K562 (cell line): ENCODE data around the gene ATP5F1D. TPM values are rescaled to one million over a fixed set of nuclear protein-coding genes. Genes with fewer than 3 reads are reported as not detected.

Source experiments
- ATAC-seq: fragments of 200-7000 bp; cut with Tn5 transposase; 3 replicates; pipeline ENCODE4 v1.9.1; 2020; ENCODE audit warnings: moderate library complexity
- BruUV-seq: library from RNA; stranded (reverse); fragments of 400-500 nt; replicated peaks from 2 replicates; lab custom pipeline; 2021; lab: Mats Ljungman, UMichigan
- CTCF ChIA-PET: fragments of 300-600 bp; formaldehyde crosslinking; extraction: SDS; loops from one replicate; lab custom pipeline; 2021; ENCODE audit warnings: low intra/inter-chr PET ratio; lab: Yijun Ruan, JAX
- POLR2A ChIA-PET: fragments of 300-600, 350-650 bp; sonication (Branson Sonifier 250); formaldehyde crosslinking; extraction: SDS; loops from one replicate; lab custom pipeline; 2021; ENCODE audit warnings: antibody characterized with exemption, inconsistent platforms; lab: Yijun Ruan, JAX
- DNase-seq, 4 experiments: peaks; one replicate each; pipeline versions ENCODE4 v3.0.0 to v3.0.0-alpha.2; 2011 to 2018; ENCODE audit warnings: low spot score in 3 of 4, mixed read lengths in 3 of 4; ENCODE audit errors: extremely low read depth in 1 of 4
- FAIRE-seq: peaks from 2 replicates; lab custom pipeline; 2011; peaks lifted over from hg19 to GRCh38; lab: Jason Lieb, UNC
- H2AFZ ChIP-seq: 2 replicates; pipeline ENCODE4 v1.6.0; 2011; ENCODE audit warnings: low read depth, low read length, control low read depth, inconsistent platforms
- H3K27ac ChIP-seq: fragments of 200-600 bp; 3 replicates; pipeline ENCODE4 v1.8.0; 2011; ENCODE audit warnings: low read depth, mild to moderate bottlenecking, control low read depth, inconsistent platforms, low read length, moderate library complexity, mixed read lengths; ENCODE audit errors: extremely low read depth
- H3K27me3 ChIP-seq, 2 experiments: fragments of 300-600 bp in 1 of 2; 2 replicates in 1 of 2; 3 replicates in 1 of 2; pipeline versions ENCODE4 v1.6.0 to v1.8.0; 2011; ENCODE audit warnings: inconsistent platforms in 2 of 2, low read length in 2 of 2, mild to moderate bottlenecking in 1 of 2, mixed read lengths in 1 of 2, moderate library complexity in 1 of 2; ENCODE audit not compliant: control insufficient read depth in 2 of 2, insufficient read depth in 2 of 2
- H3K36me3 ChIP-seq: fragments of 300-600 bp; 3 replicates; pipeline ENCODE4 v1.8.0; 2011; ENCODE audit warnings: mild to moderate bottlenecking, low read length, inconsistent platforms; ENCODE audit not compliant: control insufficient read depth, insufficient read depth
- H3K4me1 ChIP-seq, 2 experiments: fragments of 200-600 bp in 1 of 2; replicated peaks in 1 of 2; 2 replicates in 1 of 2; 3 replicates in 1 of 2; pipeline versions ENCODE4 v1.5.1 to v1.8.0; 2011; ENCODE audit warnings: inconsistent platforms in 2 of 2, low read length in 2 of 2, mild to moderate bottlenecking in 1 of 2, mixed read lengths in 1 of 2, moderate library complexity in 1 of 2; ENCODE audit not compliant: control insufficient read depth in 2 of 2, insufficient read depth in 2 of 2
- H3K4me2 ChIP-seq: 2 replicates; pipeline ENCODE4 v1.6.1; 2011; ENCODE audit warnings: low read length, control low read depth, inconsistent platforms, mixed read lengths; ENCODE audit not compliant: insufficient read depth
- H3K4me3 ChIP-seq: fragments of 200-600 bp; sonication (generic), shearing (Covaris generic); 2 replicates; pipeline ENCODE4 v1.5.1; 2016; ENCODE audit warnings: control low read depth, inconsistent platforms
- H3K79me2 ChIP-seq: fragments of 200-600 bp; 3 replicates; pipeline ENCODE4 v1.8.0; 2011; ENCODE audit warnings: low read length, inconsistent platforms; ENCODE audit not compliant: control insufficient read depth, insufficient read depth
- H3K9ac ChIP-seq, 2 experiments: 2 replicates each; pipeline versions ENCODE4 v1.6.0 to v1.6.1; 2011; ENCODE audit warnings: low read depth in 2 of 2, low read length in 2 of 2, control low read depth in 1 of 2, inconsistent platforms in 1 of 2, mild to moderate bottlenecking in 1 of 2, mixed read lengths in 1 of 2; ENCODE audit not compliant: insufficient read depth in 1 of 2
- H3K9me1 ChIP-seq: one replicate; pipeline ENCODE4 v1.6.0; 2011; ENCODE audit warnings: inconsistent platforms, mild to moderate bottlenecking, low read length, moderate library complexity; ENCODE audit not compliant: control insufficient read depth, insufficient read depth
- H3K9me3 ChIP-seq: replicated peaks from 2 replicates; pipeline ENCODE4 v1.5.1; 2011; ENCODE audit warnings: low read depth, low read length, inconsistent platforms; ENCODE audit not compliant: control insufficient read depth, insufficient read depth
- H4K20me1 ChIP-seq: replicated peaks from 2 replicates; pipeline ENCODE4 v1.6.1; 2011; ENCODE audit warnings: low read length, inconsistent platforms, mixed read lengths; ENCODE audit not compliant: control insufficient read depth, insufficient read depth
- BHLHE40 ChIP-seq: IDR thresholded peaks from 2 replicates; pipeline ENCODE4 v1.6.1; 2011; ENCODE audit warnings: low read length, improper control_type of control experiment
- CSDE1 ChIP-seq, 2 experiments: fragments of 450-650 bp; IDR thresholded peaks; 2 replicates each; pipeline ENCODE4 v1.6.1; 2016; ENCODE audit warnings: mild to moderate bottlenecking in 1 of 2
- HOXB6 ChIP-seq: fragments of 250-450 bp; sonication (Bioruptor Pico); IDR thresholded peaks from 2 replicates; pipeline ENCODE4 v1.5.1; 2022; ENCODE audit warnings: mild to moderate bottlenecking, borderline replicate concordance
- KDM5B ChIP-seq: fragments of 200-600 bp; sonication (generic); IDR thresholded peaks from 2 replicates; pipeline ENCODE4 v1.6.1; 2012; ENCODE audit warnings: low read depth, mild to moderate bottlenecking, moderate library complexity, low read length, control low read depth, inconsistent platforms; ENCODE audit not compliant: insufficient replicate concordance
- POLR2G ChIP-seq: fragments of 200-400 bp; formaldehyde crosslinking; IDR thresholded peaks from 2 replicates; pipeline ENCODE4 v1.6.1; 2017; ENCODE audit warnings: low read depth, mild to moderate bottlenecking, antibody characterized with exemption, low read length, moderate library complexity
- RBFOX2 ChIP-seq: fragments of 200-400 bp; formaldehyde crosslinking; IDR thresholded peaks from 2 replicates; pipeline ENCODE4 v1.6.1; 2017; ENCODE audit warnings: low read depth, mild to moderate bottlenecking, low read length, moderate library complexity
- RBM39 ChIP-seq: fragments of 200-400 bp; formaldehyde crosslinking; optimal IDR thresholded peaks from 2 replicates; pipeline ENCODE3; 2018; ENCODE audit warnings: low read depth, low read length
- SAP30 ChIP-seq: fragments of 200-600 bp; sonication (generic); IDR thresholded peaks from 2 replicates; pipeline ENCODE4 v1.6.1; 2012; ENCODE audit warnings: borderline replicate concordance, low read depth, mild to moderate bottlenecking, moderate library complexity, low read length, control low read depth, inconsistent platforms; ENCODE audit not compliant: insufficient read depth, poor library complexity, severe bottlenecking
- SMAD2 ChIP-seq: fragments of 150-350 bp; IDR thresholded peaks from 2 replicates; pipeline ENCODE4 v1.6.1; 2014; ENCODE audit warnings: low read depth, mild to moderate bottlenecking, low read length
- ZBTB7A ChIP-seq: IDR thresholded peaks from 2 replicates; pipeline ENCODE4 v1.6.1; 2011; ENCODE audit warnings: low read depth, mild to moderate bottlenecking, low read length, moderate library complexity, borderline replicate concordance; ENCODE audit not compliant: control insufficient read depth
- ZFP36 ChIP-seq: fragments of 150-350 bp; IDR thresholded peaks from 2 replicates; pipeline ENCODE4 v1.6.1; 2018; ENCODE audit warnings: low read length, low read depth; ENCODE audit not compliant: partially characterized antibody
- ZZZ3 ChIP-seq: fragments of 450-650 bp; IDR thresholded peaks from 2 replicates; pipeline ENCODE4 v1.6.1; 2016; ENCODE audit warnings: antibody characterized with exemption, mild to moderate bottlenecking, moderate library complexity
- WGBS: fragments of 100-300 bp; shearing (Covaris generic); methylation state at CpG from one replicate; pipeline ENCODE4 v1.1.6; 2016; ENCODE audit warnings: low coverage, mixed read lengths; ENCODE audit not compliant: insufficient coverage; ENCODE audit errors: missing lambda C conversion rate; 5-methylcytosine and 5-hydroxymethylcytosine counted together
- in situ Hi-C: fragments of 300-500 bp; cut with MboI; formaldehyde crosslinking; loops from 4 replicates; pipeline ENCODE4 v1.15.0; 2018; ENCODE audit warnings: inconsistent platforms, mixed read lengths
- intact Hi-C: fragments of 100-400 bp; cut with micrococcal nuclease; formaldehyde crosslinking; loops from 2 replicates; pipeline ENCODE4 v1.14.2; 2022
- polyA plus RNA-seq, 8 experiments: library from polyadenylated mRNA; depleted of rRNA in 4 of 8; stranded (reverse) in 5 of 8; unstranded in 3 of 8; fragments of >200 nt; fragmentation: Nextera tagmentation in 2 of 8; fragmentation: Illumina TruSeq in 1 of 8; extraction: Ambion mirVana in 2 of 8; extraction: Trizol in 1 of 8; gene quantifications; 2 replicates each; pipeline versions ENCODE4 v1.2.1 to v1.2.3, GENCODE V29; 2011 to 2014; ENCODE audit warnings: inconsistent platforms in 1 of 8, missing spikeins in 1 of 8
- total RNA-seq, 7 experiments: library from RNA; depleted of rRNA in 6 of 7; stranded (reverse); fragments of >200 nt in 6 of 7; fragmentation: Illumina TruSeq in 2 of 7; extraction: Trizol in 2 of 7; gene quantifications; 2 replicates each; pipeline versions ENCODE4 v1.2.1 to v1.2.3, GENCODE V29; 2011 to 2021; ENCODE audit warnings: low replicate concordance in 1 of 7
- TF ChIP-seq, protein P1 (sequence below): fragments of 450-650 bp; formaldehyde crosslinking; conservative IDR thresholded peaks from 2 replicates; pipeline ENCODE4 v1.4.0; 2022; ENCODE audit warnings: mild to moderate bottlenecking, missing genetic modification characterization

ATP5F1D gene
- total and polyA plus RNA-seq, 9 of the 15 experiments (the other 6 are each of a cell fraction or from before 2014, with no cell fraction given) = 3.9 to 409 (median 36.8) TPM

DNA sequence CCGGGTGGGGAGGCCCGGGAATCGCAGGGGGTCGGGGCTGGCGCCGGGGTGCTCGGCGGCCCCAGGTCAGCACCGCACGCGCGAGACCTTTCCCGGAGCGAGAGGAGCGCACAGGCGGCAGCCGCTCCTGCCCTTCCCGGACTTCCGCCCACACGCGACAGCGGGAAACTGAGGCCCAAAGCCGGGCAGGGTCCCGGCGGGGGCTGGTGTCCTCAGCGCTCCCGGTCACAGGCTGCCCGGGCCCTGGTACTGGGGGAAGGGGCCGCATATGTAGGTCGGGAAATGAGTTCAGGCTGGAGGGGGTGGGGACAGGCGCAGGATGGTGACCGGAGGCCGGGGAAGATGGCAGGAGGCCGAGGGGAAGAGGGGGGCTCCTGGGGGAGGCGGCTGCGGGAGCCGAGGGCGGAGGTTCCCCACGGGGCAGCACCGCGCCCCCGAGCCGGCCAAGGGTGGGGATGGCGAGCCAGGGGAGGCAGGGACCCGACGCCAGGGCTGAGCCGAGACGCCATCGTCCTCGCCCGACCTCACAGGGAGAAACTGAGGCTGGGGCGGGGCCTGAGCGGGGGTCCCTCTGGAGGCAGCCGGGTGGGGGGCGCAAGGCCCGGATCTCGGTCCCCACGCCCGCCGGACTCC, 4.4 kb upstream of the ATP5F1D start:
- in situ Hi-C loops (loop anchor here (25.0 kb wide), 1 partner anchor 475 kb away; the partner anchor contains the start of gene MISP), intact Hi-C loops (loop anchor here (2.0 kb wide), 1 partner anchor 16 kb away; no protein-coding TSS in a partner anchor)
- no peaks in the 10 kb centered on the region for H3K27me3 ChIP-seq
- CTCF ChIA-PET = no interaction called here
- BruUV-seq = no TSS peak
- ATAC-seq (no peak), FAIRE-seq (no peak), DNase-seq (peak in 3 of 4 experiments; percentile 41 to 54 (median 52))
- peak overlapping the region; percentile 64 to 94 for H3K9ac ChIP-seq
- no peaks in the 10 kb centered on the region for H3K9me1 ChIP-seq
- peaks cover 18 to 98% of the 10 kb centered on the region in 2 experiments for H3K4me1 ChIP-seq
- WGBS = 0% methylated on average over 15 of the region's 60 CpGs
- peak overlapping the region; percentile 55 for H3K4me3 ChIP-seq
- POLR2A ChIA-PET = no interaction called here
- H3K79me2 ChIP-seq = peaks cover 13% of the 10 kb centered on the region
- no peaks in the 10 kb centered on the region for H4K20me1 ChIP-seq
- H3K9me3 ChIP-seq = no peaks in the 10 kb centered on the region
- peaks cover 35% of the 10 kb centered on the region; the same call in 1 of the 3 replicates for H3K36me3 ChIP-seq
- H3K4me2 ChIP-seq = peak overlapping the region; percentile 70
- H2AFZ ChIP-seq = peak overlapping the region; percentile 40; the same call in 1 of the 2 replicates
- peak overlapping the region; percentile 61; the same call in 2 of the 3 replicates for H3K27ac ChIP-seq
- TF ChIP-seq KDM5B (no peak), SAP30 (peak; percentile 15), ZBTB7A (peak; percentile 47; the same call in 1 of the 2 replicates), ZZZ3 (no peak), CSDE1 (IDR thresholded peaks at IDR 0.05) (no peak), BHLHE40 (no peak), SMAD2 (no peak), RBM39 (no peak), RBFOX2 (0 out of 2 replicates have a peak, but pooled peaks have one; percentile 45), HOXB6 (CRISPR knock-in tag) (no peak), ZFP36 (no peak), POLR2G (peak; percentile 19)
- TF ChIP-seq, protein P1, sequence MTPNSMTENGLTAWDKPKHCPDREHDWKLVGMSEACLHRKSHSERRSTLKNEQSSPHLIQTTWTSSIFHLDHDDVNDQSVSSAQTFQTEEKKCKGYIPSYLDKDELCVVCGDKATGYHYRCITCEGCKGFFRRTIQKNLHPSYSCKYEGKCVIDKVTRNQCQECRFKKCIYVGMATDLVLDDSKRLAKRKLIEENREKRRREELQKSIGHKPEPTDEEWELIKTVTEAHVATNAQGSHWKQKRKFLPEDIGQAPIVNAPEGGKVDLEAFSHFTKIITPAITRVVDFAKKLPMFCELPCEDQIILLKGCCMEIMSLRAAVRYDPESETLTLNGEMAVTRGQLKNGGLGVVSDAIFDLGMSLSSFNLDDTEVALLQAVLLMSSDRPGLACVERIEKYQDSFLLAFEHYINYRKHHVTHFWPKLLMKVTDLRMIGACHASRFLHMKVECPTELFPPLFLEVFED (CRISPR knock-in tag) = 0 out of 2 replicates have a peak, but pooled peaks have one; percentile 56
